SK-N-SH treated with all-trans-retinoic acid at 6 μM for 48 hours (cell line): ENCODE measurements around the gene CCDC177.

Experiments
- ATAC-seq: fragments of 200-7000 bp; cut with Tn5 transposase; 3 replicates; pipeline ENCODE4 v1.9.1; 2020; ENCODE audit warnings: mild to moderate bottlenecking, moderate library complexity
- CREB5 ChIP-seq: fragments of 250-450 bp; sonication (Bioruptor Pico); IDR thresholded peaks from 2 replicates; pipeline ENCODE4 v1.5.1; 2020; ENCODE audit warnings: low read depth, mild to moderate bottlenecking, moderate library complexity
- CSDC2 ChIP-seq: fragments of 250-450 bp; sonication (Bioruptor Pico); IDR thresholded peaks from 2 replicates; pipeline ENCODE4 v1.5.0; 2020; ENCODE audit warnings: mild to moderate bottlenecking, moderate library complexity
- CSRNP3 ChIP-seq: fragments of 250-450 bp; sonication (Bioruptor Pico); IDR thresholded peaks from 2 replicates; pipeline ENCODE4 v1.5.1; 2021; ENCODE audit warnings: mild to moderate bottlenecking, moderate library complexity
- ESRRG ChIP-seq: fragments of 250-450 bp; sonication (Bioruptor Pico); IDR thresholded peaks from 2 replicates; pipeline ENCODE4 v1.6.1; 2021; ENCODE audit warnings: mild to moderate bottlenecking
- GLIS3 ChIP-seq: fragments of 250-450 bp; sonication (Bioruptor Pico); IDR thresholded peaks from 2 replicates; pipeline ENCODE4 v1.5.0; 2020; ENCODE audit warnings: mild to moderate bottlenecking, moderate library complexity
- ISL1 ChIP-seq: fragments of 250-450 bp; sonication (Bioruptor Pico); IDR thresholded peaks from 2 replicates; pipeline ENCODE4 v2.1.2; 2022; ENCODE audit warnings: mild to moderate bottlenecking, moderate library complexity
- OSR1 ChIP-seq: fragments of 250-450 bp; sonication (Bioruptor Pico); IDR thresholded peaks from 2 replicates; pipeline ENCODE4 v1.8.0; 2022; ENCODE audit warnings: moderate library complexity, mild to moderate bottlenecking, inconsistent platforms
- PATZ1 ChIP-seq: fragments of 250-450 bp; sonication (Bioruptor Pico); IDR thresholded peaks from 2 replicates; pipeline ENCODE4 v1.8.0; 2020; ENCODE audit warnings: mild to moderate bottlenecking, moderate library complexity, borderline replicate concordance
- POU6F1 ChIP-seq: fragments of 250-450 bp; sonication (Bioruptor Pico); IDR thresholded peaks from 2 replicates; pipeline ENCODE4 v1.8.0; 2021; ENCODE audit warnings: low read depth, mild to moderate bottlenecking, moderate library complexity, borderline replicate concordance
- PPARA ChIP-seq: fragments of 250-450 bp; sonication (Bioruptor Pico); IDR thresholded peaks from 2 replicates; pipeline ENCODE4 v1.5.0; 2020; ENCODE audit warnings: mild to moderate bottlenecking, borderline replicate concordance
- RARB ChIP-seq: fragments of 250-450 bp; sonication (Bioruptor Pico); IDR thresholded peaks from 2 replicates; pipeline ENCODE4 v1.8.0; 2021; ENCODE audit warnings: mild to moderate bottlenecking, moderate library complexity
- SNAI2 ChIP-seq: fragments of 250-450 bp; sonication (Bioruptor Pico); IDR thresholded peaks from 2 replicates; pipeline ENCODE4 v1.5.0; 2020; ENCODE audit warnings: mild to moderate bottlenecking, moderate library complexity
- TCF4 ChIP-seq: fragments of 250-450 bp; sonication (Bioruptor Pico); IDR thresholded peaks from 2 replicates; pipeline ENCODE4 v1.8.0; 2021; ENCODE audit warnings: mild to moderate bottlenecking, moderate library complexity, borderline replicate concordance
- TOX ChIP-seq: fragments of 250-450 bp; sonication (Bioruptor Pico); IDR thresholded peaks from 2 replicates; pipeline ENCODE4 v1.8.0; 2021; ENCODE audit warnings: mild to moderate bottlenecking, moderate library complexity, borderline replicate concordance
- TSHZ2 ChIP-seq: fragments of 250-450 bp; sonication (Bioruptor Pico); IDR thresholded peaks from 2 replicates; pipeline ENCODE4 v1.5.0; 2020; ENCODE audit warnings: mild to moderate bottlenecking, moderate library complexity
- ZC3H10 ChIP-seq: fragments of 250-450 bp; sonication (Bioruptor Pico); IDR thresholded peaks from 2 replicates; pipeline ENCODE4 v1.5.1; 2021; ENCODE audit warnings: mild to moderate bottlenecking, moderate library complexity
- ZFP3 ChIP-seq: fragments of 250-450 bp; sonication (Bioruptor Pico); IDR thresholded peaks from 2 replicates; pipeline ENCODE4 v1.5.0; 2020; ENCODE audit warnings: mild to moderate bottlenecking, moderate library complexity
- ZFP30 ChIP-seq: fragments of 450-650 bp; formaldehyde crosslinking; IDR thresholded peaks from 2 replicates; pipeline ENCODE4 v1.5.0; 2022; ENCODE audit warnings: mild to moderate bottlenecking, moderate library complexity
- ZNF565 ChIP-seq: fragments of 450-650 bp; formaldehyde crosslinking; conservative IDR thresholded peaks from 2 replicates; pipeline ENCODE4 v1.5.0; 2020; ENCODE audit warnings: low read depth, mild to moderate bottlenecking, moderate library complexity
- ZNF70 ChIP-seq: fragments of 450-650 bp; formaldehyde crosslinking; IDR thresholded peaks from 2 replicates; pipeline ENCODE4 v1.5.0; 2020; ENCODE audit warnings: mild to moderate bottlenecking, moderate library complexity

The CCDC177 gene

GRCh38 chr14:69573205-69573830, 1.4 kb downstream of the CCDC177 start:
- TF ChIP-seq ZC3H10 (no peak), ZNF565 (CRISPR knock-in tag) (no peak), PATZ1 (CRISPR knock-in tag) (no peak), CSDC2 (CRISPR knock-in tag) (no peak), TSHZ2 (CRISPR knock-in tag) (no peak), CREB5 (no peak), CSRNP3 (CRISPR knock-in tag) (no peak), POU6F1 (no peak), OSR1 (CRISPR knock-in tag) (no peak), TCF4 (CRISPR knock-in tag) (no peak), ZFP3 (CRISPR knock-in tag) (no peak), TOX (no peak), GLIS3 (CRISPR knock-in tag) (no peak), PPARA (CRISPR knock-in tag) (no peak), ISL1 (CRISPR knock-in tag) (no peak), SNAI2 (CRISPR knock-in tag) (no peak), ZNF70 (CRISPR knock-in tag) (no peak), ZFP30 (CRISPR knock-in tag) (no peak), RARB (CRISPR knock-in tag) (no peak), ESRRG (no peak)
- TF ChIP-seq, all 23 proteins: peak for 0
- ATAC-seq = no peak

GRCh38 chr14:69572841-69573135, 1.9 kb downstream of the CCDC177 start:
- TF ChIP-seq ZNF70 (CRISPR knock-in tag) = no peak
- TF ChIP-seq CSRNP3 (CRISPR knock-in tag) = no peak
- TF ChIP-seq, all 23 proteins: peak for 0
- ATAC-seq = no peak
